DND-41 (cell line): ENCODE results near the gene COLEC12.

Experiments used
- EZH2 ChIP-seq: IDR thresholded peaks from 3 replicates; pipeline ENCODE4 v1.6.1; 2012; ENCODE audit warnings: borderline replicate concordance, low read depth, mild to moderate bottlenecking, moderate library complexity, low read length, inconsistent platforms; ENCODE audit not compliant: severe bottlenecking
- TF ChIP-seq, protein P1 (sequence below): IDR thresholded peaks from 2 replicates; pipeline ENCODE4 v1.5.1; 2012; ENCODE audit warnings: borderline replicate concordance, low read length, moderate library complexity, mild to moderate bottlenecking; ENCODE audit not compliant: poor library complexity, severe bottlenecking; ENCODE audit errors: extremely low read depth

DNA sequence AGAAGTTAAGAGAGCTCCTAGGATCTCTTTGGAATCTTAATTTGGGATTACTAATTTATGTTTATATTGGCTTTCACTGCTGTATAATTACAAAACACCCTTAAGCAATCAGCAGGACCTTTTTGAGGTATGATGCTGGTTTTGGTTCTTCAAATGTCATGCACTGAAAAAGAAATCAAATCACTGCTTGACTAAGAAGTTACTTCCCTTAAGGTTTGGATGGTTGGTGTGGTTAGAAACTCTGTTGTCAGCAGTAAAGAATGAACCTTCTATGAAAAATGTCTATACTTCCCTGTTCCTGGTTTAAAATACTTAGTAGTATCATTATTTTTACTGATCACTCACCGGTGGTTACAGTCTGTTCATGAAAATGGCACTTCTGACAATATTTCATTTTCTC is 5.5 kb downstream of the COLEC12 start:
- no peak for TF ChIP-seq EZH2
- TF ChIP-seq, protein P1, sequence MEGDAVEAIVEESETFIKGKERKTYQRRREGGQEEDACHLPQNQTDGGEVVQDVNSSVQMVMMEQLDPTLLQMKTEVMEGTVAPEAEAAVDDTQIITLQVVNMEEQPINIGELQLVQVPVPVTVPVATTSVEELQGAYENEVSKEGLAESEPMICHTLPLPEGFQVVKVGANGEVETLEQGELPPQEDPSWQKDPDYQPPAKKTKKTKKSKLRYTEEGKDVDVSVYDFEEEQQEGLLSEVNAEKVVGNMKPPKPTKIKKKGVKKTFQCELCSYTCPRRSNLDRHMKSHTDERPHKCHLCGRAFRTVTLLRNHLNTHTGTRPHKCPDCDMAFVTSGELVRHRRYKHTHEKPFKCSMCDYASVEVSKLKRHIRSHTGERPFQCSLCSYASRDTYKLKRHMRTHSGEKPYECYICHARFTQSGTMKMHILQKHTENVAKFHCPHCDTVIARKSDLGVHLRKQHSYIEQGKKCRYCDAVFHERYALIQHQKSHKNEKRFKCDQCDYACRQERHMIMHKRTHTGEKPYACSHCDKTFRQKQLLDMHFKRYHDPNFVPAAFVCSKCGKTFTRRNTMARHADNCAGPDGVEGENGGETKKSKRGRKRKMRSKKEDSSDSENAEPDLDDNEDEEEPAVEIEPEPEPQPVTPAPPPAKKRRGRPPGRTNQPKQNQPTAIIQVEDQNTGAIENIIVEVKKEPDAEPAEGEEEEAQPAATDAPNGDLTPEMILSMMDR, result no peak
